Adrenal gland (tissue), 5 donors: ENCODE results near the gene TMEM169.

Source experiments
- POLR2A ChIP-seq, 2 donors: fragments of 450-650 bp; IDR thresholded peaks; one replicate each; pipeline ENCODE4 v1.6.1; 2017; ENCODE audit warnings: antibody characterized with exemption in 2 of 2, mild to moderate bottlenecking in 2 of 2, moderate library complexity in 1 of 2
- TF ChIP-seq, protein P1 (sequence below), 6 experiments: fragments of 450-650 bp in 4 of 6; fragments of 200-600 bp in 2 of 6; sonication (generic) in 1 of 6; IDR thresholded peaks; 1 replicate in 5 of 6; 2 replicates in 1 of 6; pipeline versions ENCODE4 v1.5.1 to v1.8.0; 2016 to 2021; ENCODE audit warnings: antibody characterized with exemption in 6 of 6, mild to moderate bottlenecking in 2 of 6, moderate library complexity in 1 of 6
- donor health status: DM: no; HTN: no; CAD: no.

DNA sequence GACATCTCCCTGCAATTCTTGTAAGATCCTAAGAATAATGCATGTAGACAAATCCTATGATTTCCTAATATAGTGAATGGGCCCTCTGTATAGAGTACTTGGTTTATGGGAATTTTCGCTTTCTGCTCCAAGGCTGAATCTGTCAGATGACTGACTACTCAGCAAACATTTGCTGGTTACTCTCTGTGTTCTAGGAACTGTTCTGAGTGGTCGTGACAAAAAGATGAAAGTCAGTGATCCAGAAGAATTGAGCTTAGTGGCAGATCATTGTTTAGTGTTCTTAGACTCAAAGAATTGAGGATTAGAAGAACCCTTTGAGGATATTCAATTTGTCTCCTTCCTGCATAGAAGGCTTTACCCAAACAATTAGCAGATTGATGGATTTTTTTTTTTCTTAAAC is 37.4 kb downstream of the TMEM169 start:
- TF ChIP-seq, protein P1, sequence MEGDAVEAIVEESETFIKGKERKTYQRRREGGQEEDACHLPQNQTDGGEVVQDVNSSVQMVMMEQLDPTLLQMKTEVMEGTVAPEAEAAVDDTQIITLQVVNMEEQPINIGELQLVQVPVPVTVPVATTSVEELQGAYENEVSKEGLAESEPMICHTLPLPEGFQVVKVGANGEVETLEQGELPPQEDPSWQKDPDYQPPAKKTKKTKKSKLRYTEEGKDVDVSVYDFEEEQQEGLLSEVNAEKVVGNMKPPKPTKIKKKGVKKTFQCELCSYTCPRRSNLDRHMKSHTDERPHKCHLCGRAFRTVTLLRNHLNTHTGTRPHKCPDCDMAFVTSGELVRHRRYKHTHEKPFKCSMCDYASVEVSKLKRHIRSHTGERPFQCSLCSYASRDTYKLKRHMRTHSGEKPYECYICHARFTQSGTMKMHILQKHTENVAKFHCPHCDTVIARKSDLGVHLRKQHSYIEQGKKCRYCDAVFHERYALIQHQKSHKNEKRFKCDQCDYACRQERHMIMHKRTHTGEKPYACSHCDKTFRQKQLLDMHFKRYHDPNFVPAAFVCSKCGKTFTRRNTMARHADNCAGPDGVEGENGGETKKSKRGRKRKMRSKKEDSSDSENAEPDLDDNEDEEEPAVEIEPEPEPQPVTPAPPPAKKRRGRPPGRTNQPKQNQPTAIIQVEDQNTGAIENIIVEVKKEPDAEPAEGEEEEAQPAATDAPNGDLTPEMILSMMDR (IDR thresholded peaks at IDR 0.05), result no peak
- TF ChIP-seq POLR2A (IDR thresholded peaks at IDR 0.05), result no peak
